M059J (cell line): ENCODE data around the gene PPFIA1. TPM values are rescaled to one million over a fixed set of nuclear protein-coding genes. Genes with fewer than 3 reads are reported as not detected.
"Not testable (repeated sequence)": the region's sequence is repeated elsewhere in the genome, so short reads cannot be mapped to it uniquely, and the experiment has no call there.

Source experiments
- DNase-seq: peaks from one replicate; pipeline ENCODE4 v3.0.0-alpha.2; 2012; ENCODE audit warnings: low read depth
- total RNA-seq: library from RNA; depleted of rRNA; stranded (reverse); fragments of >200 nt; shearing (Covaris generic); gene quantifications from 2 replicates; pipeline ENCODE4 v1.2.3, GENCODE V29; 2014

Gene PPFIA1
- total RNA-seq, 1 experiment from 2014 or later = 32.2 TPM

- peak; percentile 72 for DNase-seq
Measured at GRCh38 chr11:70251659-70252321, 18.7 kb upstream of the PPFIA1 start.

DNA sequence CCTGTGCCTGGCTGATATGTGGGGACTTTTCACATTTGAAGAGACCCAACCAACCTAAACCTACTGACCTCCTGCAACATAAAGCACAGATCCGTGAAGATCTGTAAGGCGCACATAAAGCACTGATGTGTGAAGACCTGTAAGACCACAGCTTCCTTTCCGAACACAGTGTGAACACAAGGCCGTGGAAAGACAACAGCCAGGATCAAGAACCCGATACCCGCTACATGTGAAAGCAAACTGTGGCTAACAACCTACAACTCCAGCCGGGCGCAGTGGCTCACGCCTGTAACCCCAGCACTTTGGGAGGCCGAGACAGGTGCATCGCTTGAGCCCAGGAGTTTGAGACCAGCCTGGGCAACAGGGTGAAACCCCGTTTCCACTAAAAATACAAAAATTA lies 17.6 kb upstream of the PPFIA1 start:
- DNase-seq = no peak

- DNase-seq = no peak
Measured at GRCh38 chr11:70255477-70256116, 14.9 kb upstream of the PPFIA1 start.

- DNase-seq = not testable (repeated sequence)
Measured at GRCh38 chr11:70259077-70259476, 11.4 kb upstream of the PPFIA1 start.

DNA sequence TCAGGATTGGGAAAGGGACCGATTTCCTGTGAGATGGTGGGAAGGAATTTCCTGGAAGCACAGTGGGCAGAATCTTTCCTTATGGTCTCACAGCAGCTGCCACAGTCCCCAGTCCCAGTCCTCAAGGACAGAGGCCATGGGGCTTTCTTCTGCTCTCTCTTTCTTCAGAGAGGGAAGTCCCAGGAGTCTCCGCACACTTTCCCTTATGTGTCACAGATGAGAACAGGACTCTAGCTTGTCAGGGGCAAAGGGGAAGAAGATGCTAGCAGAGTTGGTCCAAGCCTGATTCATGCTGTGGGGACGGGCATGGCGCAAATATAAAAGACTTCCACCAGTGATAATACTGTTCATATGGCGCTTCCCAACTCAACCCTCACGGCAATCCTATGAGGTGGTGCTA lies 7.5 kb upstream of the PPFIA1 start:
- no peak for DNase-seq

DNA sequence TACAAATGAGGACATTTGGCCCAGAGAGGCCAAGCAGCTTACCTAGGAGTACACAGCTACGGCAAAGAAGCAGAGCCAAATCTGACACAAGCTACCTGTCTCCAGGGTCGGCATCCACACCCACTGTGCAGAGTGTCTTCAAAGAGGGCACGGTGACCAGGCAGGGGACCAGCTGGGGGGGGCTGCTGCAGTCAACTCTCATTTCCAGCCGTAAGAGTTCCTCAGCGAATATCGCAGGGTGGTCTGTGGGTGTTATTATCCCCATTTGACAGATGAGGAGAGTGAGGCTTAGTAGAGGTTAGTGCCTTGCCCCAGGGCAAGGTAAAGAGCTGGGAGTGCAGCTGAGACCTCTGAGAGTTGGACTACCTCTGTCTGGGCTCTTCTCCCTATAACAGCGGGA lies 7.1 kb upstream of the PPFIA1 start:
- no peak for DNase-seq

GRCh38 chr11:70265341-70265740 lies 5.1 kb upstream of the PPFIA1 start:
- DNase-seq = no peak

DNA sequence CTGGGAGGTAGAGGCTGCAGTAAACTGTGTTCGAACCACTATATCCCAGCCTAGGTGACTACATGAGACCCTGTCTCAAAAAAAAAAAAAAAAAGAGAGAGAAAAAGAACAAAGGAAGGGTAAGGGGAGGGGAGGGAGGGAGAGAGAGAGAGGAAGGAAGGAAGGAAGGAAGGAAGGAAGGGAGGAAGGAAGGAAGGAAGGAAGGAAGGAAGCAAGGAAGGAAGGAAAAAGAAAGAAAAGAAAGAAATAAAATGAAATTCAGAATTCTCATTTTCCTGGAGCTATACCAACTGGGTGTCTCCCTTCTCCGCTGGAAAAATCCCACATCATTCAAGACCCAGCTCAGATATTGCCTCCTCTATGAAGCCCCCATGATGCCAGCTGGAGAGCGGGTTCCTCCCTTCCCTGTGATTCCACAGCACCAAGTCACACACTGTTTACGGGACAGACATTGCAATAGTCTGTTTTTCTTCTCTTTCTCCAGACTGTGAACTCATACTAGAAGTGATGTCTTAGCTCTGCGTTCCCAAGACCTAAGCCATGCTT lies 3.0 kb upstream of the PPFIA1 start:
- no peak for DNase-seq

DNA sequence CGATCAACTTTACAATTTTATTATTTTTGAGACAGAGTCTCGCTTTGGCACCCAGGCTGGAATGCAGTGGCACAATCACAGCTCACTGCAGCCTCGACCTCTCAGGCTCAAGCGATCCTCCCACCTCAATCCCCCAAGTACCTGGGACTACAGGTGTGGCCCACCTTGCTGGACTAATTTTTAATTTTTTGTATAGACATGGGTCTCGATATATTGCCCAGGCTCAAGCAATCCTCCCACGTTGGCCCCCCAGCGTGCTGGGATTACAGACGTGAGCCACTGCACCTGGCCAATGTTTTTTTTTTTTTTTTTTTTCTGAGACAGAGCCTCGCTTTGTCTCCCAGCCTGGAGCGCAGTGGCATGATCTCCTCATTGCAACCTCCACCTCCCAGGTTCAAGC lies 2.0 kb upstream of the PPFIA1 start:
- no peak for DNase-seq

- peak; percentile 47 for DNase-seq
Measured at GRCh38 chr11:70270877-70271648, 573 bp downstream of the PPFIA1 start.

DNA sequence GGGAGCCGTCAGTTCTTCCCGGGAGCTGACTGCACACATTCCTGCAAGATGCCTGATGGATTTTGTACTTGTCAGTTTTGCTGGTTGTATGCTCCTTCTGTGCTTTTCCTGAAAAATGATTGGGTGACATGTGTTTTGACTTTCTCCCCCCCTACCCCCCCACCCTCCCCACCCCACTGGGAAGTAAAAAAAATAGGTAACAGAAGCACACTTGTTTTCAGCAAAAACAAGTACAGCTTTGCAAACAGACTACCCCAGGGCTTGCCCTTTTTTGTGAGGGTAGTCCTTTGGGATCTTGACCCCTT lies 1.1 kb downstream of the PPFIA1 start:
- DNase-seq = no peak

GRCh38 chr11:70272009-70272408 lies 1.5 kb downstream of the PPFIA1 start:
- DNase-seq = no peak

- no peak for DNase-seq
Measured at GRCh38 chr11:70278994-70279393, 8.5 kb downstream of the PPFIA1 start.

GRCh38 chr11:70281156-70281609 lies 10.7 kb downstream of the PPFIA1 start:
- DNase-seq = no peak

DNA sequence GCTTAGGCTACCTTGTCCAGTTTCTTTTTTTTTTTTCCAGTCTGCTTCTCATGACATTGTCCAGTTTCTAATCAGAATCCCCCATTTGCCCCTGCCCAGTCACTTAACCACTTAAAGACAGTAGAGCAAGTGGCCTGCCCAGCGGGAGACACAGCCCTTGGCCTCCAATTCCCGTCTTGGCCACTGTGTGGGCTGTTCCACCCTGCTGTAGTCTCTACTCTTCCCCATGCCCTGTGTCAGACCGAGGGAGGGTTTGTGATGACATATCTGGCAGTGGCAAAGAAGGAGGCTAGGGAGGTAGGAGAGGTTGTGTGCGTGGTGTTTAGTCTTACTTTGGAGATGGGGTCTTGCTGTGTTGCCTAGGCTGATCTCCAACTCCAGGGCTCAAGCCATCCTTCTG lies 11.5 kb downstream of the PPFIA1 start:
- DNase-seq = no peak

DNA sequence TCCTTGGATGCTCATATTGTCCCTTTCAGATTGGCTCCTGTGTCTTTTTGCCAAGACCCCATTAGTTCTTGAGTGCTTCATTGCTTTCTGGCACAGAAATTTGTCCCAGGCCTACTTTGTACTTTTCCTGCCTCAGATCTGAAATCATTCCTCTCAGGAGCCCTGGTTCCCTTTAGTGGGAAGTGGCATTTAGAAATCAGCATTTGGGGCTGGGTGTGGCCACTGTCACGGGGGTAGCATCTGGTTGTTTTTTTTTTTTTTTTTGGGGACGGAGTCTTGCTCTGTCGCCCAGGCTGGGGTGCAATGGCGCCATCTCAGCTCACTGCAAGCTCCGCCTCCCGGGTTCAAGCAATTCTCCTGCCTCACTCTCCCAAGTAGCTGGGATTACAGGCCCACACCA lies 18.2 kb downstream of the PPFIA1 start:
- no peak for DNase-seq

- no peak for DNase-seq
Measured at GRCh38 chr11:70289582-70289981, 19.1 kb downstream of the PPFIA1 start.

DNA sequence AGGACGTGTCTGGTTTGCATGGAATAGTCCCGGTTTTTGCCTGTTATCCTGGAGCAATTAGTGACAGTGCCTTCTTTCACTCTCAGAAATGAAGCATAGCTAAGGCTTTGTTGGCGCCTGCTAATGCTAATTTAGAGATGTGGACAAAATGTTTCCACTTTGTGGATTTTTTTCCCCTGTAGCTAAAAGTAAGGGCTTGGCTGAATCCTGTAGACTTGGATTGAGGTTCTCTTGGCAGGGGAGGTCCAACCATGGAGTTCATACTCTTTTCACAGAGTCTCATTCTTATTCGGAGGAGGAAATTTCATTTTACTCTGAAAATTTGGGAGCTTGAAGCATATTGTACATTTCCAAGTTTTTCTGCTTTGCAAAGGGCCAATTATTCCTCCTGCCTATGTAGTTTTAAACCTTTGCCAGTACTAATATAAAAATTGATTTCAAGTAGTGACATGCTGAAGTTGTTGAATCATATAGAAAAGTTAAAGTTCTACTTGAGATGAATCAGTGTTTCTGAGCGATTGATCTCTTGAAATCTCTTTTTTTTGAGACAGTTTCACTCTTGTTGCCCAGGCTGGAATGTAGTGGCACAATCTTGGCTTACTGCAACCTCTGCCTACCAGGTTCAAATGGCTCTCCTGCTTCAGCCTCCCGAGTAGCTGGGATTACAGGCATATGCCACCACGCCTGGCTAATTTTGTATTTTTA lies 20.0 kb downstream of the PPFIA1 start:
- DNase-seq = no peak

DNA sequence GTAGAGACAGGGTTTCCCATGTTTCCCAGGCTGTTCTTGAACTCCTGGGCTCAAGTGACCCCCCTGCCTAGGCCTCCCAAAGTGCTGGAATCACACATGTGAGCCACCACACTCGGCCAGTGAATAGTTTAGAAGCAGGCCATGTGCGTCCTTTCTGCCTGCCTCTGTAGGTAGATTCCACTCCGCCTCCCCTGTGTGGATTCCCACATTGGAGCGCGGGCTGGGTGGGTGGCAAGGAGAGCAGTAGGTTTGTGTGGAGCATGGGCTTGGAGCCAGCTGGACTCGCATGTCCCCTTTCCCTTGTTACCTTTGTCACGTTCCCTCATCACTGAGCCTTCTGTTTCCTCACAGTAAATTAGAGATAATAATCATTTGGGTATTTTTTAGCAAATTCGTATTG lies 21.7 kb downstream of the PPFIA1 start:
- no peak for DNase-seq

DNA sequence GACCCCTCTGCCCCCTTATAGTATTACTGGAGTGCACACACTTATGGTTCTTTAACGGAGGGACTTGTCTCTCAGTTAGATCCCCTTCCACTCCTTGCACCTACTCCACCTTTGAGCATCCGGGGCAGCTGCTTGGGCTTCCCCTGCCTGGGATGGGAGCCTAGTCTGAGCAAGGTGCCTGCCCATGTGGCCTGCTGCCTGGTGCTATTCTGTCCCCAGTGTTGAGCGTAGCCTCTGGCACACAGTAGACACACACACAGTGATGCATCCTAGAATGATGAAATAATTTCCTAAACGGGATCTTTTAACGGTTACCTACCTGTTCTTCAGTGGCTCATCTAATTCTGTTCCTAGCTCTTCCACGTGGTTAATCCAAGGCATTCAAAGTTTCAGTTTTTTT lies 22.4 kb downstream of the PPFIA1 start:
- no peak for DNase-seq

GRCh38 chr11:70295166-70295565 lies 24.7 kb downstream of the PPFIA1 start:
- not testable (repeated sequence) for DNase-seq

- DNase-seq = no peak
Measured at GRCh38 chr11:70296681-70297080, 26.2 kb downstream of the PPFIA1 start.
